BLaER1 (cell line): ENCODE measurements around the gene SERF2.
"Not testable (repeated sequence)": the region's sequence is repeated elsewhere in the genome, so short reads cannot be mapped to it uniquely, and the experiment has no call there.

Source experiments
- H3K27ac ChIP-seq: shearing (Covaris generic); formaldehyde crosslinking; 2 replicates; pipeline ENCODE4 v1.8.1; 2022
- H3K27me3 ChIP-seq: shearing (Covaris generic); formaldehyde crosslinking; 2 replicates; pipeline ENCODE4 v1.8.1; 2022
- H3K36me3 ChIP-seq: shearing (Covaris generic); formaldehyde crosslinking; 2 replicates; pipeline ENCODE4 v1.8.1; 2022
- H3K4me1 ChIP-seq: shearing (Covaris generic); formaldehyde crosslinking; 2 replicates; pipeline ENCODE4 v1.8.1; 2022
- H3K4me2 ChIP-seq: shearing (Covaris generic); formaldehyde crosslinking; 2 replicates; pipeline ENCODE4 v1.8.1; 2022
- H3K4me3 ChIP-seq: shearing (Covaris generic); formaldehyde crosslinking; 2 replicates; pipeline ENCODE4 v1.8.1; 2022
- H3K9ac ChIP-seq: shearing (Covaris generic); formaldehyde crosslinking; 2 replicates; pipeline ENCODE4 v1.8.1; 2022
- H3K9me3 ChIP-seq: shearing (Covaris generic); formaldehyde crosslinking; 2 replicates; pipeline ENCODE4 v1.8.1; 2022
- H4K20me1 ChIP-seq: shearing (Covaris generic); formaldehyde crosslinking; 2 replicates; pipeline ENCODE4 v1.8.1; 2022
- Cebpa-rat ChIP-seq: shearing (Covaris generic); IDR thresholded peaks from 2 replicates; pipeline ENCODE4 v1.8.1; 2022

Gene SERF2

GRCh38 chr15:43792761-43793476 is 799 bp downstream of the SERF2 start:
- H3K36me3 ChIP-seq = peaks cover 49% of the 10 kb centered on the region
- TF ChIP-seq Cebpa-rat = no peak
- H4K20me1 ChIP-seq = peaks cover 54% of the 10 kb centered on the region
- peak overlapping the region; percentile 98 for H3K9ac ChIP-seq
- peak overlapping the region; percentile 99 for H3K4me3 ChIP-seq
- no peaks in the 10 kb centered on the region for H3K9me3 ChIP-seq
- peak overlapping the region; percentile 94 for H3K4me2 ChIP-seq
- peaks cover 39% of the 10 kb centered on the region for H3K4me1 ChIP-seq
- H3K27ac ChIP-seq = peak overlapping the region; percentile 95
- no peaks in the 10 kb centered on the region for H3K27me3 ChIP-seq

- TF ChIP-seq Cebpa-rat = no peak
- Histone ChIP-seq H3K9me3 (no peaks in the 10 kb centered on the region), H3K27ac (peak overlapping the region; percentile 95), H3K4me3 (peak overlapping the region; percentile 99), H3K9ac (peak overlapping the region; percentile 98), H3K4me1 (peaks cover 45% of the 10 kb centered on the region), H3K36me3 (peaks cover 57% of the 10 kb centered on the region), H4K20me1 (peaks cover 61% of the 10 kb centered on the region), H3K27me3 (no peaks in the 10 kb centered on the region), H3K4me2 (peak overlapping the region; percentile 94)
Measured at GRCh38 chr15:43793647-43794046, 1.5 kb downstream of the SERF2 start.

GRCh38 chr15:43794269-43795037 is 2.3 kb downstream of the SERF2 start:
- peaks cover 49% of the 10 kb centered on the region for H3K4me1 ChIP-seq
- no peak overlapping the region for H3K27ac ChIP-seq
- H4K20me1 ChIP-seq = peaks cover 61% of the 10 kb centered on the region
- TF ChIP-seq Cebpa-rat = no peak
- H3K36me3 ChIP-seq = peaks cover 65% of the 10 kb centered on the region
- H3K4me2 ChIP-seq = peak overlapping the region; percentile 94
- H3K27me3 ChIP-seq = no peaks in the 10 kb centered on the region
- H3K9me3 ChIP-seq = no peaks in the 10 kb centered on the region
- peak overlapping the region; percentile 98; the same call in 1 of the 2 replicates for H3K9ac ChIP-seq
- H3K4me3 ChIP-seq = 0 out of 2 replicates have a peak overlapping the region, but pooled peaks have one; percentile 99

GRCh38 chr15:43795197-43795596 is 3.1 kb downstream of the SERF2 start:
- Histone ChIP-seq H4K20me1 (peaks cover 61% of the 10 kb centered on the region), H3K9ac (no peak overlapping the region), H3K36me3 (peaks cover 72% of the 10 kb centered on the region), H3K27ac (no peak overlapping the region), H3K27me3 (no peaks in the 10 kb centered on the region), H3K4me3 (no peak overlapping the region), H3K9me3 (no peaks in the 10 kb centered on the region), H3K4me2 (no peak overlapping the region), H3K4me1 (peaks cover 56% of the 10 kb centered on the region)
- TF ChIP-seq Cebpa-rat = no peak

- Histone ChIP-seq H3K36me3 (peaks cover 72% of the 10 kb centered on the region), H3K4me1 (peaks cover 57% of the 10 kb centered on the region), H3K4me2 (no peak overlapping the region)
Measured at GRCh38 chr15:43795997-43796396, 3.9 kb downstream of the SERF2 start.

GRCh38 chr15:43796566-43796965 is 4.4 kb downstream of the SERF2 start:
- H3K36me3 ChIP-seq = peaks cover 75% of the 10 kb centered on the region
- peaks cover 61% of the 10 kb centered on the region for H4K20me1 ChIP-seq
- no peak overlapping the region for H3K4me2 ChIP-seq
- no peaks in the 10 kb centered on the region for H3K27me3 ChIP-seq
- peaks cover 57% of the 10 kb centered on the region for H3K4me1 ChIP-seq
- H3K9ac ChIP-seq = no peak overlapping the region
- TF ChIP-seq Cebpa-rat = no peak
- H3K27ac ChIP-seq = no peak overlapping the region
- no peaks in the 10 kb centered on the region for H3K9me3 ChIP-seq
- H3K4me3 ChIP-seq = no peak overlapping the region

More at GRCh38 chr15:43795997-43796396, 3.9 kb downstream of the SERF2 start:
- TF ChIP-seq Cebpa-rat = no peak
- H3K9ac ChIP-seq = no peak overlapping the region
- no peaks in the 10 kb centered on the region for H3K9me3 ChIP-seq
- no peaks in the 10 kb centered on the region for H3K27me3 ChIP-seq
- no peak overlapping the region for H3K4me3 ChIP-seq
- H3K27ac ChIP-seq = no peak overlapping the region
- peaks cover 61% of the 10 kb centered on the region for H4K20me1 ChIP-seq

- Histone ChIP-seq H3K9ac (no peak overlapping the region), H3K27ac (peak overlapping the region; percentile 87), H3K36me3 (peaks cover 89% of the 10 kb centered on the region), H3K27me3 (no peaks in the 10 kb centered on the region), H3K4me3 (peak overlapping the region; percentile 94; the same call in 1 of the 2 replicates), H3K4me2 (peak overlapping the region; percentile 95), H3K9me3 (no peaks in the 10 kb centered on the region), H4K20me1 (peaks cover 40% of the 10 kb centered on the region), H3K4me1 (peaks cover 43% of the 10 kb centered on the region)
- TF ChIP-seq Cebpa-rat = no peak
Measured at GRCh38 chr15:43799209-43799944, 7.3 kb downstream of the SERF2 start.

- TF ChIP-seq Cebpa-rat = no peak
- H3K9ac ChIP-seq = peak within 1 kb of the TSS; percentile 89
- H4K20me1 ChIP-seq = peaks cover 35% of the 10 kb centered on the region
- H3K4me1 ChIP-seq = peaks cover 37% of the 10 kb centered on the region
- peak within 1 kb of the TSS; percentile 87 for H3K27ac ChIP-seq
- no peaks in the 10 kb centered on the region for H3K27me3 ChIP-seq
- H3K4me2 ChIP-seq = peak within 1 kb of the TSS; percentile 95
- H3K4me3 ChIP-seq = peak within 1 kb of the TSS; percentile 94
- H3K9me3 ChIP-seq = no peaks in the 10 kb centered on the region
- peaks cover 89% of the 10 kb centered on the region for H3K36me3 ChIP-seq
Measured at GRCh38 chr15:43799945-43800285, 7.8 kb downstream of the SERF2 start, which contains the start of gene SERINC4. SERINC4 (minus strand) TSS chr15:43800220; CDS start chr15:43799986, 234 bp downstream.

- Histone ChIP-seq H3K4me1 (peaks cover 31% of the 10 kb centered on the region), H4K20me1 (peaks cover 29% of the 10 kb centered on the region), H3K4me3 (peak within 1 kb of the TSS; percentile 94), H3K4me2 (peak within 1 kb of the TSS; percentile 95), H3K36me3 (peaks cover 89% of the 10 kb centered on the region), H3K27me3 (no peaks in the 10 kb centered on the region), H3K9ac (peak within 1 kb of the TSS; percentile 89), H3K9me3 (no peaks in the 10 kb centered on the region), H3K27ac (peak within 1 kb of the TSS; percentile 87)
- TF ChIP-seq Cebpa-rat = no peak
Measured at GRCh38 chr15:43800286-43801141, 8.4 kb downstream of the SERF2 start, which contains the start of gene HYPK. HYPK (plus strand) TSS chr15:43800599; CDS start chr15:43800623, 24 bp downstream.

- H3K27ac ChIP-seq, H3K9ac ChIP-seq, H3K9me3 ChIP-seq, H4K20me1 ChIP-seq, H3K27me3 ChIP-seq, H3K4me2 ChIP-seq, H3K4me3 ChIP-seq: not testable (repeated sequence)
- Histone ChIP-seq H3K4me1 (peaks cover 29% of the 10 kb centered on the region), H3K36me3 (peaks cover 89% of the 10 kb centered on the region)
Measured at GRCh38 chr15:43802676-43803075, 10.6 kb downstream of the SERF2 start.
